Activated CD8-positive, alpha-beta memory T cell treated with anti-CD3 and anti-CD28 coated beads for 4 hours (primary cell): ENCODE results near the gene SRRM3.
"Not testable (repeated sequence)": the region's sequence is repeated elsewhere in the genome, so short reads cannot be mapped to it uniquely, and the experiment has no call there.

Source experiments
- DNase-seq, 2 donors: peaks; one replicate each; pipeline ENCODE4 v3.0.0-alpha.2; 2020; ENCODE audit warnings: low read depth in 2 of 2

The SRRM3 gene

GRCh38 chr7:76291351-76292212 is 89.9 kb downstream of the SRRM3 start:
- peak; percentile 77 to 80 for DNase-seq

DNA sequence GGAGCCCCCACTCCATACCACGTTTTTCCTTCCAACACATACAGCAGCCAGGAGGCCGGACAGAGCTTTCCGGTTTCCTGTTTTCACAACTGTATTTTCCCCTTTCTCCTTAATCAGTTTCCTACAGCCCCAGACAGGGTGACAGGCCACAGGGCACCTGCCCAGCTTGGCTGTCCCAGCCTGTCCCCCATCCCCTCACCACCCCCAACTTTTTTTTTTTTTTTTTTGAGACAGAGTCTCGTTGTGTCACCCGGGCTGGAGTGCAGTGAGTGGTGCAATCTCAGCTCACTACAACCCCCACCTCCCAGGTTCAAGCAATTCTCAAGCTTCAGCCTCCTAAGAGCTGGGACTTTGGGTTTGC is 90.5 kb downstream of the SRRM3 start:
- DNase-seq, result no peak

DNA sequence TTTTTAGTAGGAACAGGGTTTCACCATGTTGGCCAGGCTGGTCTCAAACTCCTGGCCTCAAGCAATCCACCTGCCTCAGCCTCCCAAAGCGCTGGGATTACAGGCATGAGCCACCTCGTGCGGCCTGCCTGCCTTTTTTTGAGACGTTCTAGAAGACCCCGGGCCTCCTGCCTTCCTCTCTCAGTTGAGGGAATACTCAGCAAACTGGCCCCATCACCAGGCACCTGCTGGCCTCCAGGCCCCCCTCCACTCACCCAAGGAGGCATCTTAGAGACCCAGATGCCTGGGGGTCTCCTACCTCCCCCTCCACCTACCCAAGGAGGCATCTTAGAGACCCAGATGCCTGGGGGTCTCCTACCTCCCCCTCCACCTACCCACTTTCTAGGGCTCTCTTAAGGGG is 91.2 kb downstream of the SRRM3 start:
- DNase-seq, result not testable (repeated sequence)

DNA sequence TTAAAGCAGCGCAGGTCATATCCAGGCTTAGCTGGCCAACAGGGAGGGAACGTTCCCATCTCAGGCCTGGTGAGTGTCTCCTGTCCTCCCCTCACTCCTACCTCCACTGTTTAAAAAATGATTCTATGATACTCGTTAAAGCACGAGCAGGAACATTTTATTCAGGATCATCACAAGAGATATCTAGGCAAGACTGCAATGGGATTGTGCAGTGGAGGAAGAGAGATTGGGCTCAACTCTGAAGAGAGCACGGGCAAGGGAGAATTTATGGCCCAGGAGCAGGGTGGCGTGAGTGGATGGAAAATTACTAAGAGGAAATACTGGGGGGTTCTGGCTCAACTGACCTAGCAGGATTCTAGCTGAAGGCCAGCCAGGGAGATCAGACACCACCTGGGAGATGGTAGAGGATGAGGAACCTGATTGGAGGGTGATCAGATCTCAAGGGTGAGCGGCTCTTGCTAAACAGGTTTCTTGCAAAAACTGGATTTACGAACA is 91.8 kb downstream of the SRRM3 start:
- DNase-seq, result no peak

- DNase-seq, result no peak
Observed at GRCh38 chr7:76294344-76295024, 92.8 kb downstream of the SRRM3 start.

DNA sequence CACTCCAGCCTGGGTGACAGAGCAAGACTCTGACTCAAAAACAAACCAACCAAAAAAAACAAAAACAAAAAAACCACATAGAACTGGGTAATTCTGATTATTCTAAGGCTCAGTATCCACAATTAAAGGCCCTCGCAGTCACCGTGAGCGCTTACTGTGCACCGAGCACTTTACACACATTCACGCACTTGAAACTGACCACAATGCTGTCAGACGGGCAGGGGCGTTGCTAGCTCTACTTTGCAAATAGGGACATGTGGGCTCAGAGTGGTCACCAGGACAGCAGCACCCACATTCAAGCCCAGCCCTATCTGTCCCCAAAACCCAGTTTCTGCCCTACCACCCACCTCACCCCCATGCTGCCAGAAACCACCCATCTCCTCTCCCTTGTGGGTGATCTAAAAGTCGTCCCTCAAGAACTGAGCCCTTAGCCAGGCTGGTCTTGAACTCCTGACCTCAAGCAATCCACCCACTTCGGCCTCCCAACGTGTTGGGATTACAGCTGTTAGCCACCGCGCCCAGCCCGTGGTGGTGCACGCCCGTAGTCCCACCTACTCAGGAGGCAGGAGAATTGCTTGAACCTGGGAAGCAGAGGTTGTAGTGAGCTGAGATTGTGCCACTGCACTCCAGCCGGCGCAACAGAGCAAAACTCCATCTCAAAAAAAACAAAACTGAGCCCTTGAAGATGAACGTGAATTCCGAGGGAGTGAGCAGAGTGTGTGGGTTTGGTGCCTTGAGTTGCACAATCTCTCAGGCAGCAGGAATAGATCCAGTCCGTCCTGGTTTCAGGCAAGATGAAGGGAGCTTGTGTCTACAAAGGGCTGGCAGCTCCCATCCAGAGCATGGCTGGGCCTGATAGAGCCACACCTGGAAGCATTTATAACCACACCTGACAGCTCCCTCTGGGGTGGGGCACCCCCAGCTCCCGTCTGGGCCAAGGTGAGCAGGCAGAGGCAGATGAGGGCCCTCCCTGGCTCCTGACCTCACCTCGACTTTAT is 95.3 kb downstream of the SRRM3 start:
- DNase-seq, result no peak

- DNase-seq, result no peak
Observed at GRCh38 chr7:76300166-76300731, 98.6 kb downstream of the SRRM3 start.

GRCh38 chr7:76301000-76301399 is 99.3 kb downstream of the SRRM3 start:
- no peak for DNase-seq

DNA sequence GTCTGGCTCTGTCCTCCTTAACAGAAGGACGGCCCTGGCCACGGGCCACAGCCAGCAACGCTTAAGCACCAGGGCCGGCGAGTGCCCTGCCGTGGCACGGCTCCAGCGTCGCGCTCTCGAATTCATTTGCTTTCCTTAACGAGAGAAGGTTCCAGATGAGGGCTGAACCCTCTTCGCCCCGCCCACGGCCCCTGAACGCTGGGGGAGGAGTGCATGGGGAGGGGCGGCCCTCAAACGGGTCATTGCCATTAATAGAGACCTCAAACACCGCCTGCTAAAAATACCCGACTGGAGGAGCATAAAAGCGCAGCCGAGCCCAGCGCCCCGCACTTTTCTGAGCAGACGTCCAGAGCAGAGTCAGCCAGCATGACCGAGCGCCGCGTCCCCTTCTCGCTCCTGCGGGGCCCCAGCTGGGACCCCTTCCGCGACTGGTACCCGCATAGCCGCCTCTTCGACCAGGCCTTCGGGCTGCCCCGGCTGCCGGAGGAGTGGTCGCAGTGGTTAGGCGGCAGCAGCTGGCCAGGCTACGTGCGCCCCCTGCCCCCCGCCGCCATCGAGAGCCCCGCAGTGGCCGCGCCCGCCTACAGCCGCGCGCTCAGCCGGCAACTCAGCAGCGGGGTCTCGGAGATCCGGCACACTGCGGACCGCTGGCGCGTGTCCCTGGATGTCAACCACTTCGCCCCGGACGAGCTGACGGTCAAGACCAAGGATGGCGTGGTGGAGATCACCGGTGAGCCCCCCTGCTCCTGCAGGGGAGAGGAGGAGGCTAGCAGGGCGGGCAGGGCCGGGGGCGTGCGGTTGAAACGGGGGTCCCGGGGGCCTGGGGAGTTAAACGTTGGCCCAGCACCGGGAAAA is 100.9 kb downstream of the SRRM3 start, which contains the start of gene HSPB1:
Gene HSPB1 (plus strand): TSS at position 327 of the 855 bp plus-strand sequence. CDS start 40 bp downstream, at position 367.
- peak; percentile 38 to 53 for DNase-seq

GRCh38 chr7:76303202-76304147 is 101.8 kb downstream of the SRRM3 start:
- peak; percentile 57 to 66 for DNase-seq

- no peak for DNase-seq
Observed at GRCh38 chr7:76304888-76305375, 103.2 kb downstream of the SRRM3 start.

DNA sequence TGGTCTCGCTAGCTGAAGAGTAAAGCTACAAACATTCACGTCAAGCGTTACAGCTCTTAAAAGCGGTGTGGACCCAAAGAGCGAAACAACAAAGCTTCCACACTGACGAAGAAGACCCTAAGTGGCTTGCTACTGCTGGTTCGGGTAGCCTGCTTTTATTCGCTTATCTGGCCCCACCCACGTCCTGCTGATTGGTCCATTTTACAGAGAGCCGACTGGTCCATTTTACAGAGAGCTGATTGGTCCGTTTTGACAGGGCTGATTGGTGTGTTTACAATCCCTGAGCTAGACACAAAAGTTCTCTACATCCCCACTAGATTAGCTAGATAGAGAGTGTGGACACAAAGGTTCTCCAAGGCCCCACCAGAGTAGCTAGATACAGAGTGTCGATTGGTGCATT is 107.2 kb downstream of the SRRM3 start:
- not testable (repeated sequence) for DNase-seq

DNA sequence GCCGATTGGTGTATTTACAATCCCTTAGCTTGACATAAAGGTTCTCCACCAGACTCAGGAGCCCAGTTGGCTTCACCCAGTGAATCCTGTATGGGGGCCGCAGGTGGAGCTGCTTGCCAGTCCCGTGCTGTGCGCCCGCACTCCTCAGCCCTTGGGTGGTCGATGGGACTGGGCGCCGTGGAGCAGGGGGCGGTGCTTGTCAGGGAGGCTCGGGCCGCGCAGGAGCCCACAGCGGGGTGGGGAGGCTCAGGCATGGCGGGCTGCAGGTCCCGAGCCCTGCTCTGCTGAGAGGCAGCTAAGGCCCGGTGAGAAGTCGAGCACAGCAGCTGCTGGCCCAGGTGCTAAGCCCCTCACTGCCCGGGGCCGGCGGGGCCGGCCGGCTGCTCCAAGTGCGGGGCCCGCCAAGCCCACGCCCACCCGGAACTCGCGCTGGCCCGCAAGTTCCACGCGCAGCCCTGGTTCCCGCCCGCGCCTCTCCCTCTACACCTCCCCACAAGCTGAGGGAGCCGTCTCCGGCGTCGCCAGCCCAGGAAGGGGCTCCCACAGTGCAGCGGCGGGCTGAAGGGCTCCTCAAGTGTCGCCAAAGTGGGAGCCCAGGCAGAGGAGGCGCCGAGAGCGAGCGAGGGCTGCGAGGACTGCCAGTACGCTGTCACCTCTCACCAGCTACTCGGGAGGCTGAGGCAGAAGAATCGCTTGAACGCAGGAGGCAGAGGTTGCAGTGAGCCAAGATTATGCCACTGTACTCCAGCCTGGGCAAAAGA is 107.8 kb downstream of the SRRM3 start:
- not testable (repeated sequence) for DNase-seq

DNA sequence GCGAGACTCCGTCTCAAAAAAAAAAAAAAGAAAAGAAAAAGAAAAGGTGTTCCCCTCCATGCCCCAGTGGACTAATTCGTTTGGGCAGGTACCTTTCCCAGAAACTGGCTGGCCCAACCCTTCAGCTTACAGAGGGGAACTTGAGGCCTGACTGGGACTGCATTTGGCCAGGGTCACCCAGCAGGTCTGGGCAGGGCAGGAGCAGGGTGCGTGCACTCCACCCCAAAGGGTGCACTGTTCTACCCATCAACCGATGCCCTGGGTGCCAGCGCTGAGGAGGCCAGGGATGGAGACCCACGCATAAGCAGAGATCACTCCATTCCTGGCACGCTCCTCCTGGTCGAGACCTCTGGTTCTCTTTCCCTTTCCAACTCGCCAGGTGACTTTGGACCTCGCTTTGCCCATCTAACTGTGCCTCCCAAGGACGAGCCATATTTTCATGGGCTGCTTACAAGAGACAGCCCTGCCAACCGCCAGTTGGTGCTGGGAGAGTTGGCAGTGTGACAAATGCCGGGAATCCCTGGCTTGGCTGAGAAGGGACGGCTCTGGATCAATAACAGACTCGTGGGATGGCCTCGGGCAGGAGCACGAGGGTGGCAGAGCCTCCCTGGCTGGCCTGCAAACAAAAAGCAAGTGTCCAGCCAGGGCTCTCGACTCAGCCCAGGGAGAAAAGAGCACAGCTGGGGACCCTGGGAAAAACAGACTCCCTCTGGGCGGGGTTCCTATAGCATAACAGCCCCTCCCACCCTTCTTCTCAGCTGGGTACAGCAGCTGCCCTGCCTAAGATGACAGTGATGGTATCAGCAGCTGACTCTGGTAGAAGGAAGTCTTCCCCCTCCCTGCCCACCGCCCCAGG is 108.6 kb downstream of the SRRM3 start:
- DNase-seq, result no peak

GRCh38 chr7:76311838-76312237 is 110.1 kb downstream of the SRRM3 start:
- not testable (repeated sequence) for DNase-seq

GRCh38 chr7:76314042-76314721 is 112.5 kb downstream of the SRRM3 start:
- peak; percentile 86 to 92 for DNase-seq

GRCh38 chr7:76314740-76315139 is 113.0 kb downstream of the SRRM3 start:
- DNase-seq, result not testable (repeated sequence)
